ENCODE measurements around the gene UBE3C.

DNA sequence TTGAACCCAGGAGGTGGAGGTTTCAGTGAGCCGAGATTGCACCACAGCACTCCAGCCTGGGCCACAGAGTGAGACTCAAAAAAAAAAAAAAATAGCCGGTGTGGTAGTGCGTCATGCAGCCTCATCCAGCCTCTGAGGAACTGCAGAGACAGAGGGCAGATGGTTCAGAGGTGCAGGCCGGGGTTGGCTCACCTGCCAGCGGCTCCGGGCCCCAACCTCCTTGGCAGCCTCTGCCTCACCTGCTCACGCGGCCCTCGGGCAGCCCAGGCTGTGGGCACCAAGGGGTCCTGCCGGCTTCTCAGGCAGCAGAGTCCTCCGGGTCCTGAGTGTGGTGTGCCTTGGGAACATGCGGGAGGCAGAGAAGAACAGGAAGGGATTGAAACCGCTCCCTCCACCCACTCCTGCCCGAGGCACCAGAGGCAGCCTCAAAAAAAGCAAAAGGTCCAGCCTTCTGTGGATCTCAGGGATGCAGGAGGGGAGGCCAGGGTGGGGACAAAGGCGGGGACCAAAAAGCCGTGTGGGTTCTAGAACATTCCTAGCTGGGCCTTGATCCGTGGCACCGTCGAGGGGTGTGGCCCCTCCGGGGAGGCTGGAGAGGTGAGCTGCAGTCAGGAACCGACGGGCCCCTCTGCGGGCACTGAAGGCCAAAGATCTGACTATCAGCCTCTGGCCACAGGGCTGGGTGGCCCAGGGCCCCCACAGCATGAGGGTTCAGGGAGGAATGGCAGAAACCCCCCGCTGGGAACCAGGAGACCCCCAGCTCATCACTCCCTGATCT, 142.7 kb downstream of the UBE3C start:
- TF ChIP-seq, protein P1, sequence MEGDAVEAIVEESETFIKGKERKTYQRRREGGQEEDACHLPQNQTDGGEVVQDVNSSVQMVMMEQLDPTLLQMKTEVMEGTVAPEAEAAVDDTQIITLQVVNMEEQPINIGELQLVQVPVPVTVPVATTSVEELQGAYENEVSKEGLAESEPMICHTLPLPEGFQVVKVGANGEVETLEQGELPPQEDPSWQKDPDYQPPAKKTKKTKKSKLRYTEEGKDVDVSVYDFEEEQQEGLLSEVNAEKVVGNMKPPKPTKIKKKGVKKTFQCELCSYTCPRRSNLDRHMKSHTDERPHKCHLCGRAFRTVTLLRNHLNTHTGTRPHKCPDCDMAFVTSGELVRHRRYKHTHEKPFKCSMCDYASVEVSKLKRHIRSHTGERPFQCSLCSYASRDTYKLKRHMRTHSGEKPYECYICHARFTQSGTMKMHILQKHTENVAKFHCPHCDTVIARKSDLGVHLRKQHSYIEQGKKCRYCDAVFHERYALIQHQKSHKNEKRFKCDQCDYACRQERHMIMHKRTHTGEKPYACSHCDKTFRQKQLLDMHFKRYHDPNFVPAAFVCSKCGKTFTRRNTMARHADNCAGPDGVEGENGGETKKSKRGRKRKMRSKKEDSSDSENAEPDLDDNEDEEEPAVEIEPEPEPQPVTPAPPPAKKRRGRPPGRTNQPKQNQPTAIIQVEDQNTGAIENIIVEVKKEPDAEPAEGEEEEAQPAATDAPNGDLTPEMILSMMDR (IDR thresholded peaks at IDR 0.05) = no peak
- no peak for TF ChIP-seq POLR2A (IDR thresholded peaks at IDR 0.05)
